Mucosa of gallbladder (tissue), 1 donor: Measurements from ENCODE around the gene MIB1. TPM values are rescaled to one million over a fixed set of nuclear protein-coding genes. Genes with fewer than 3 reads are reported as not detected.

Experiments
- DNase-seq: peaks from one replicate; pipeline ENCODE4 v3.0.0-alpha.2; 2020; ENCODE audit warnings: low spot score
- total RNA-seq: library from RNA; stranded (reverse); gene quantifications from one replicate; pipeline ENCODE4 v1.2.1, GENCODE V29; 2021
- donor health status: DM: no; HTN: no; CAD: no.

MIB1 gene
- total RNA-seq, 1 donor from 2014 or later = 37.9 TPM

DNA sequence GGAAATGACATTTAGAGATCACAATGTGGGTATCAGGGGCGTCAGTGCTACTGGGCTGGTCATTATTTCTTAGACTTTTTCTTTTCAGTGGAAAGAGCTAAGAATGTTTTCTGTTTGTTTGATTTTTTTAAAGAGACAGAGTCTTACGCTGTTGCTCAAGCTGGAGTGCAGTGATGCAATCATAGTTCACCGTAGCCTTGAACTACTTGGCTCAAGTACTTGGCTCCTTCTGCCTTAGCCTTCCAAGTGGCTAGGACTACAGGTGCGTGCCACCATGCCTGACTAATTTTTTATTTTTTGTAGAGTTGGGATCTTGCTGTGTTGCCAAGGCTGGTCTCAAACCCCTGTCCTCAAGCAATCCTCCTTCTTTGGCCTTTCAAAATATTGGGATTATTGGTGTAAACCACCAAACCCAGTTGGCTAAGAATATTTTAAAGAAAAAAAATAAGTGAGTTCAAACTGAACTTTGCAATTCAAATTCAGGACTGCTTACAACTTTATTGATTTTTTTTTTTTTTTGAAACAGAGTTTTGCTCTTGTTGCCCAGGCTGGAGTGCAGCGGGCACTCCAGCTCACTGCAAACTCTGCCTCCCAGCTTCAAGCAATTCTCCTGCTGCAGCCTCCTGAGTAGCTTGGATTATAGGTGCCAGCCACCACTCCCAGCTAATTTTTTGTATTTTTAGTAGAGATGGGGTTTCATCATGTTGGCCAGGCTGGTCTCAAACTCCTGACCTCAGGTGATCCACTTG, 154.2 kb downstream of the MIB1 start:
- DNase-seq = peak; percentile 39

DNA sequence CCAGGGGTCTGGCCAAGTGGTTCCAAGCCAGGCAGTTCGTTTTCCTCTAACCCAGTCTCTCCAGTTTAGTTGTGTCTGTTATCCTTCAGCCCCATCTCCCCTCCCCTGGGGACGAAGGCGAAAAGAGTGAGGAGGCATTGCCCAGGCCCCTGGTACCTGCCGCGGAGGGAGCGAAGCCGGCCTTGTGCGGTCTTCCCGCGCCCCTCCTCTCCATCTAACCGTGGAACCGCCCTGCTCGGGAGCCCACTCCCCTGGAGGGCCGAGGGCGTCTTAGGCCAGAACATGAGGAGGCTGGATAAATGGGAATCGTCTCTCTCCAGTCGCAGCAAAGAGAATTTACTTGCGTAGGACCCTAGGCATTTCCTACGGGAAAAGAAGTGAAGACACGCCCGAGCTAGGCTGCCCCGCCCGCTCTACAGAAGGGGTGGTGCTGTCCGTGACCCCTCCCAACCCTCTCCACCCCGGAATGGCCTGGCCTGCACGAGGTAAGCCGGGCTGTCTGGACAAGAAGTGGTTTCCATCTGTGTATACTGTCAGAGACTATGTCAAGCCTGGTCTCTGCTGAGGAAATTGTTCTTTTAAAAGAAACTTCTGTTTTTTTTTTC, 156.2 kb downstream of the MIB1 start:
- DNase-seq = no peak

- DNase-seq = peak; percentile 44
Measured at GRCh38 chr18:21897811-21898210, 157.2 kb downstream of the MIB1 start.

DNA sequence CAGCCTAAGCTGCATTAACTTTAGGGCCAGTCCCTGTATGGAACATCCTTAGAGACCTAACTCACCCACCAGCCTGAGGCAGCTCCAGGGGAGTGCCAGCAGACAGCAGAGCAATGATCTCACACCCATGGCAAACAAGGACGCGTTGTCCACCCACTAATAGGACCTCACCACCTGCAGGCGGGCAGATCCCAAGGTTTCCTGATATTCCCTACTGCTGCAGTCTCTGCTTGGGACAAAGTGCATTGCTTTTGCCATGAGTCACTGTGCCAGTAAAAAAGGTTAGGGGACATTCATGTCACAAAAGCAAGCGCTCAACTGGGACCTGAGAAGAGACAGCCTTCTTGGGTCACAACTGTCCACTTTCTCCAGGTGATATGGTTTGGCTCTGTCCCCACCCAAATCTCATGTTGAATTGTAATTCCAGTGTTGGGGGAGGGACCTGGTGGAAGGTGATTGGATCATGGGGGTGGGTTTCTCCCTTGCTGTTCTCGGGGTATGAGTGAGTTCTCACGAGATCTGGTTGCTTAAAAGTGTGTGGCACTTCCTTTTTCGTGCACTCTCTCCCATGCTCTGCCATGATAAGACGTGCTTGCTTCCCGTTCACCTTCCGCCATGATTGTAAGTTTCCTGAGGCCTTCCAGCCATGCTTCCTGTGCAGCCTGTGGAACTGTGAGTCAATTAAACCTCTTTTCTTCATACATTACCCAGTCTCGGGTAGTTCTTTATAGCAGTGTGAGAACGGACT, 160.2 kb downstream of the MIB1 start:
- DNase-seq = no peak

DNA sequence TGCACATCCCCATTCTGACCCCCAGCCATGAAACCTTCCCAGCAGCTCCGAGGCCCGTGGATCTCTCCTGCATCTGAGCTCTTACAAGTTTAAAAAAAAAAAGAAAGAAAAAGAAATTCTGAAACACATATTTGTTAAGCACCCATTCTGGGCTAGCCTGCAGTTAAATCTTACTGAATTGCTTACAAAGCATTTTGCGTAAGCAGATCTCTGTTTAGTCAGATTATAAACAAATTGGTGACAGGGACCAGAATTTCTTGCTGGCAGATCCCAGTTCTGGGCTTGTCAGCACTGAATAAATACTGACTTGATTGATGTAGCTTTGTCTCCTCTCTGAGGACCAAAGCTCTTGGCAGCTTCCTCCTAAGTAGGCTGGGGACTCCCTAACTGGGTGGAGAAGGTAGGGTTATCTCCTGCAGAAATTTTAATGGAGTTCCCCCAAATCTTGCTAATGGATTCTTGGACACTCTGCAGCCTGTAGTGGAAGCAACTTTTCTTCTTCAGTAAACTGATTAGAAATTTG, 160.9 kb downstream of the MIB1 start:
- no peak for DNase-seq

- DNase-seq = no peak
Measured at GRCh38 chr18:21903709-21904108, 163.1 kb downstream of the MIB1 start.

- DNase-seq = no peak
Measured at GRCh38 chr18:21904856-21905255, 164.3 kb downstream of the MIB1 start.

DNA sequence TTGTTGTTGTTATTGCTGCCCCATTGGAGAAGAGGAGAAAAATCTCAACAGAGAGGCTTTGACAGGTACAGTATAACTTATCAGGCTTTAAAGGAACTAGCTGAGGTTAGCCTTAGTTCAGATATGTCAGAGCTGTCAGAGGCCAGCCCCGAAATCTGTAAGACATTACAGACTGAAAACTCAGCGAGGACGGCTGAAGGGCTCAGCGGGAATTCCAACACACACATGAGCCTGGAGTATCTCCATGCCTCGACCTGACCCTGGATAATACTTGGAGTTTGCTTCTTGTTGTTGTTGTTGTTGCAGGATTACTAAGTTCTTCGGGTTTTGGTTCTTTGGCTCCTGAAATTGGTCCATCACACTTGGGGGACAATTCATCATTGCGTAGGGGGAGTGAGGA, 166.9 kb downstream of the MIB1 start:
- DNase-seq = no peak

GRCh38 chr18:21908711-21909110, 168.1 kb downstream of the MIB1 start:
- DNase-seq = no peak

- DNase-seq = no peak
Measured at GRCh38 chr18:21910906-21911305, 170.3 kb downstream of the MIB1 start.

DNA sequence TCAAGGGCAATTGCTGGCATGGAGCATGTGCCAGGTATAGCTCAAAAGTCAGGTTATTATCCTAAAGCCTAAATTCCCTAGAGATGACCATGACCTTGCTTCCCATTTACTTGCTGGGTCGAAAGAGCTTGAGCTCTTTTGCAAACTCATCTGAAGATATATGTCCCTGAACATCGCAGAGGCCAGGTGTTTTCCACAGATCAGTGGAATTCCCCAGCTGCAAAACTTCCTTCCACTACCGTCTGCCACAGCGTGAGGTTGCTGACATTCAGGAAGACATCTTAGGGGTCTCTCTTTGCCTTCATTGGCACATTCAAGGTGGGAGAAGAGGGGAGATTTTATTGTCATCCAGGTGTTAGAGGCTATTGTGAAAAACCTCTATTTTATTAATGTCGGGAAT, 171.0 kb downstream of the MIB1 start:
- DNase-seq = no peak

GRCh38 chr18:21912339-21913239, 172.0 kb downstream of the MIB1 start:
- DNase-seq = no peak

- peak; percentile 22 for DNase-seq
Measured at GRCh38 chr18:21914739-21915319, 174.2 kb downstream of the MIB1 start.

DNA sequence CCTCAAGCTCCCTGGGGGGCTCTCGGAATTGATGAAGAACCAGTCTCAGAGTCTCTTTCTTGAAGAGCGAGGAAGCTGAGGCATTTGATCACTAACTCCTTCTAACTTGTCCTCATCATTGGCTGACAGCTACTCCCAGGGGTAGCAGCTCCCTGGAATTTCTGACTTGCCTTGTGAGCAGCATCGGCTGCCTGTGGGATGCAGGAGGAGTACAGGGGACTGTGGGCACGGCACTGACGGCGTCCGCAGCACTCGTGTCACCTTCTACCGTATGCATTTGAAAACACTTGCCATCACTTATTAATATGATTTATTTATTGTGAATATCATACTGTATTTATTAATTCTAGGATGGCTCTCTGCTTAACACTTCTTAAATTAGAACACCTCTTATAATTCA, 175.0 kb downstream of the MIB1 start:
- DNase-seq = no peak

DNA sequence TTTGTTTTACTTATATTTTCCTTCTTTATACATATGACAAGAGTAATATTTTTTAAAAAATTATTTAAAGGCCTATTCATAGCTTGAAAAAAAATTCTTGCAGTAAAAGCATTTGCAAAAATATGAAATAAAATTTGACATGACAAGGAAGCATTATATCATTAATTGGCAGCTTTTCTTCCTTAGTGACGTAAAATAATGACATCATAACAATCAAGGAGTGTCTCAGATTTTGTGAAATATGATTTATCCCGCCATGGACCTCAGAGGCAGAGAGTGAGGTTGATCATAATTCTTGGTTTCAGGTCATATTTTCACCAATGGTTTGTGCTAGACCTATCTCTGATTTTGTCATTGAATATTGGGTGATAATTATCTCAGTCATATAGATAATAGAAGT, 176.0 kb downstream of the MIB1 start:
- no peak for DNase-seq

DNA sequence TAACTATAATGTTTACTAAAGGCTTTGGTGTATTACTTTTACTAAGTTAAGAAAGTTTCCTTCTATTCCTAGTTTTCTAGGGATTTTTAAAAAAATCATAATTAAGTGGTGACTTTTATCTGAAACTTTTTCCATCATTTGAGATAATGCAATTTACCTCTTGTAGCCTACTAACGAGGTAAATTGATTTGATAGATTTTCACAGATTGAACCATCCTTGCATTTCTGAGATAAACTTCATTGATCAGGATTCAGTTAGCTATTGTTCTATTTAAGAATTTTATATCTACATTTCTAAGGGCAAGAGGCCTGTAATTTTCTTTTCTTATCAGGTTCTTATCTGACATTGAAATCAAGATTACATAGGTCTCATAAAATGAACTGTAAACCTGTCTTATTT, 178.1 kb downstream of the MIB1 start:
- no peak for DNase-seq

Other genes starting within 250 kb of the MIB1 start
- gene ESCO1, start 140.1 kb upstream of the MIB1 start, total RNA-seq = 15.4 TPM
- 29.9 TPM for gene SNRPD1, start 128.5 kb upstream of the MIB1 start, total RNA-seq
- gene ABHD3, start 36.0 kb upstream of the MIB1 start, total RNA-seq = 71.4 TPM